GM19035 (cell line): Measurements from ENCODE around the gene C1orf105.

Experiments
- ATAC-seq: cut with Tn5 transposase; IDR thresholded peaks from one replicate; pipeline ENCODE4 v1.9.1; 2021; ENCODE audit not compliant: unreplicated experiment

C1orf105 gene

GRCh38 chr1:172395576-172395975 is 24.9 kb upstream of the C1orf105 start:
- ATAC-seq = no peak

- no peak for ATAC-seq
Measured at GRCh38 chr1:172397221-172397620, 23.3 kb upstream of the C1orf105 start.

- ATAC-seq = no peak
Measured at GRCh38 chr1:172397633-172398032, 22.9 kb upstream of the C1orf105 start.

- no peak for ATAC-seq
Measured at GRCh38 chr1:172398193-172398592, 22.3 kb upstream of the C1orf105 start.

- ATAC-seq = peak; percentile 36
Measured at GRCh38 chr1:172398970-172399755, 21.3 kb upstream of the C1orf105 start.

GRCh38 chr1:172399756-172400721 is 20.4 kb upstream of the C1orf105 start:
- ATAC-seq = no peak

- ATAC-seq = no peak
Measured at GRCh38 chr1:172400722-172401105, 19.8 kb upstream of the C1orf105 start.

- ATAC-seq = no peak
Measured at GRCh38 chr1:172401477-172401876, 19.0 kb upstream of the C1orf105 start.

GRCh38 chr1:172401892-172402291 is 18.6 kb upstream of the C1orf105 start:
- no peak for ATAC-seq

- ATAC-seq = no peak
Measured at GRCh38 chr1:172402878-172403569, 17.5 kb upstream of the C1orf105 start.

GRCh38 chr1:172404121-172404520 is 16.4 kb upstream of the C1orf105 start:
- ATAC-seq = no peak

- ATAC-seq = no peak
Measured at GRCh38 chr1:172405912-172406311, 14.6 kb upstream of the C1orf105 start.

GRCh38 chr1:172406968-172407367 is 13.5 kb upstream of the C1orf105 start:
- no peak for ATAC-seq

GRCh38 chr1:172408958-172409357 is 11.5 kb upstream of the C1orf105 start:
- no peak for ATAC-seq

GRCh38 chr1:172410027-172410426 is 10.5 kb upstream of the C1orf105 start:
- no peak for ATAC-seq

GRCh38 chr1:172411791-172412338 is 8.6 kb upstream of the C1orf105 start:
- no peak for ATAC-seq

GRCh38 chr1:172414331-172414730 is 6.2 kb upstream of the C1orf105 start:
- no peak for ATAC-seq

GRCh38 chr1:172416496-172417035 is 3.9 kb upstream of the C1orf105 start:
- ATAC-seq = no peak

GRCh38 chr1:172417557-172417956 is 2.9 kb upstream of the C1orf105 start:
- ATAC-seq = no peak

GRCh38 chr1:172421974-172422604 is 1.6 kb downstream of the C1orf105 start:
- no peak for ATAC-seq
